ENCODE data around the gene PTGS1.

Gene PTGS1

DNA sequence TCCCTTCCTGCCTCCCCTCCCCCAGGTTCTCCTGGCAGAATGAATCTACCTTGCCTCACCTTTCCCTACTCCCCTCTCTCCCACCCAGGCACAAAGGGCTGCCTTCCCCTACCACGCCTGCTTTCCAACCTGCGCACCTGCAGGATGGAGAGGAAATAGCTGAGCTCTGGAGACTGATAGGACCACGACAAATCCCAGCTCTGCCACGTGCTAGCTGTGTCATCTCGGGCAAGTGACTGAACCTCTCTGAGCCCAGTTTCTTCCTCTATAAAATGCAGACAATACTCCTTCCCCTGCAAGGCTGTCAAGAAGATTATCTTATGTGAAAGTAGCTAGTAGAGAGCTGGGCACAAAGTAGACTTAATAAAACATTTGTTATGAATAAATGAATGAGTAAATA, 31.2 kb upstream of the PTGS1 start:
- H3K36me3 ChIP-seq (replicated peaks; ENCODE audit: insufficient read depth, low read length): no peaks in the 10 kb centered on the region
- no peak overlapping the region for H3K27ac ChIP-seq (ENCODE audit: low read length)
- DNase-seq: no peak
- H3K9me2 ChIP-seq (replicated peaks; ENCODE audit: insufficient read depth, low read length): no peaks in the 10 kb centered on the region
- TF ChIP-seq EZH2 (optimal IDR thresholded peaks at IDR 0.05; ENCODE audit: low read depth, low read length) (no peak), EZH2phosphoT487 (IDR thresholded peaks at IDR 0.05; ENCODE audit: low read length) (no peak)
- TF ChIP-seq, protein P1, sequence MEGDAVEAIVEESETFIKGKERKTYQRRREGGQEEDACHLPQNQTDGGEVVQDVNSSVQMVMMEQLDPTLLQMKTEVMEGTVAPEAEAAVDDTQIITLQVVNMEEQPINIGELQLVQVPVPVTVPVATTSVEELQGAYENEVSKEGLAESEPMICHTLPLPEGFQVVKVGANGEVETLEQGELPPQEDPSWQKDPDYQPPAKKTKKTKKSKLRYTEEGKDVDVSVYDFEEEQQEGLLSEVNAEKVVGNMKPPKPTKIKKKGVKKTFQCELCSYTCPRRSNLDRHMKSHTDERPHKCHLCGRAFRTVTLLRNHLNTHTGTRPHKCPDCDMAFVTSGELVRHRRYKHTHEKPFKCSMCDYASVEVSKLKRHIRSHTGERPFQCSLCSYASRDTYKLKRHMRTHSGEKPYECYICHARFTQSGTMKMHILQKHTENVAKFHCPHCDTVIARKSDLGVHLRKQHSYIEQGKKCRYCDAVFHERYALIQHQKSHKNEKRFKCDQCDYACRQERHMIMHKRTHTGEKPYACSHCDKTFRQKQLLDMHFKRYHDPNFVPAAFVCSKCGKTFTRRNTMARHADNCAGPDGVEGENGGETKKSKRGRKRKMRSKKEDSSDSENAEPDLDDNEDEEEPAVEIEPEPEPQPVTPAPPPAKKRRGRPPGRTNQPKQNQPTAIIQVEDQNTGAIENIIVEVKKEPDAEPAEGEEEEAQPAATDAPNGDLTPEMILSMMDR (IDR thresholded peaks at IDR 0.05; ENCODE audit: low read length): no peak
- H3F3A ChIP-seq (ENCODE audit: insufficient read depth, low read length): no peaks in the 10 kb centered on the region; the same call in 1 of the 2 replicates
- H3K9me3 ChIP-seq (replicated peaks; ENCODE audit: insufficient read depth, low read length): no peaks in the 10 kb centered on the region
- no peak overlapping the region for H2AFZ ChIP-seq (ENCODE audit: low read length)
- H3K4me2 ChIP-seq (ENCODE audit: low read depth, low read length): no peak overlapping the region
- H3K4me3 ChIP-seq (ENCODE audit: low read length): no peak overlapping the region
- no peak overlapping the region for H3K9ac ChIP-seq (ENCODE audit: low read length)
- no peaks in the 10 kb centered on the region for H4K20me1 ChIP-seq (ENCODE audit: insufficient read depth, low read length)
- H3K27me3 ChIP-seq (replicated peaks; ENCODE audit: insufficient read depth, low read length): 0 out of 2 replicates have a peak, but pooled peaks cover 3% of the 10 kb centered on the region
- no peaks in the 10 kb centered on the region for H3K4me1 ChIP-seq (ENCODE audit: low read length)
- H3K79me2 ChIP-seq (ENCODE audit: low read length): no peaks in the 10 kb centered on the region

DNA sequence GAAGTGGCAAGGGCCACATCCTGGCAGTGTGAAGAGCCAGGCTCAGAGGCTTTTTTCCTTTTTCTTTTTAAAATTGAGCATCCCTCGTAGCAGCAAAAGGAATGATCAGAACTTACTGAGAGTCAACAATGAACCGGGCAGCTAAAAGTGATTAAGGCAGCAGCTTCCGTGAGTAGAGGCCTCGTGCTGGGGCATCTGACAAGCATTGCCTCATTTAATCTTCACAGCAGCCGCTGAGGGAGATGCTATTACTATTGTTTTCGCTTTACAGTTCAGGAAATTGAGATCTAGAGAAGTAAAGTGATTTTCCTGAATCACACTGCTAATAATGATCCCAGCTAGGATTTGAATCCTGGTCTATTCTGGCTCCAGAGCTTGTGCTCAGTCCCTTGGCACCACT, 30.7 kb upstream of the PTGS1 start:
- Histone ChIP-seq H3K36me3 (replicated peaks; ENCODE audit: insufficient read depth, low read length) (no peaks in the 10 kb centered on the region), H3K9me3 (replicated peaks; ENCODE audit: insufficient read depth, low read length) (no peaks in the 10 kb centered on the region), H3K27ac (ENCODE audit: low read length) (no peak overlapping the region), H4K20me1 (ENCODE audit: insufficient read depth, low read length) (no peaks in the 10 kb centered on the region), H3K4me2 (ENCODE audit: low read depth, low read length) (no peak overlapping the region), H3K4me1 (ENCODE audit: low read length) (no peaks in the 10 kb centered on the region), H3K79me2 (ENCODE audit: low read length) (no peaks in the 10 kb centered on the region), H3K9ac (ENCODE audit: low read length) (no peak overlapping the region), H3K4me3 (ENCODE audit: low read length) (no peak overlapping the region), H3K27me3 (replicated peaks; ENCODE audit: insufficient read depth, low read length) (0 out of 2 replicates have a peak, but pooled peaks cover 3% of the 10 kb centered on the region), H3F3A (ENCODE audit: insufficient read depth, low read length) (no peaks in the 10 kb centered on the region; the same call in 1 of the 2 replicates), H2AFZ (ENCODE audit: low read length) (no peak overlapping the region), H3K9me2 (replicated peaks; ENCODE audit: insufficient read depth, low read length) (no peaks in the 10 kb centered on the region)
- DNase-seq: no peak
- TF ChIP-seq EZH2phosphoT487 (IDR thresholded peaks at IDR 0.05; ENCODE audit: low read length) (no peak), EZH2 (optimal IDR thresholded peaks at IDR 0.05; ENCODE audit: low read depth, low read length) (no peak)
- TF ChIP-seq, protein P1 (IDR thresholded peaks at IDR 0.05; ENCODE audit: low read length): no peak

DNA sequence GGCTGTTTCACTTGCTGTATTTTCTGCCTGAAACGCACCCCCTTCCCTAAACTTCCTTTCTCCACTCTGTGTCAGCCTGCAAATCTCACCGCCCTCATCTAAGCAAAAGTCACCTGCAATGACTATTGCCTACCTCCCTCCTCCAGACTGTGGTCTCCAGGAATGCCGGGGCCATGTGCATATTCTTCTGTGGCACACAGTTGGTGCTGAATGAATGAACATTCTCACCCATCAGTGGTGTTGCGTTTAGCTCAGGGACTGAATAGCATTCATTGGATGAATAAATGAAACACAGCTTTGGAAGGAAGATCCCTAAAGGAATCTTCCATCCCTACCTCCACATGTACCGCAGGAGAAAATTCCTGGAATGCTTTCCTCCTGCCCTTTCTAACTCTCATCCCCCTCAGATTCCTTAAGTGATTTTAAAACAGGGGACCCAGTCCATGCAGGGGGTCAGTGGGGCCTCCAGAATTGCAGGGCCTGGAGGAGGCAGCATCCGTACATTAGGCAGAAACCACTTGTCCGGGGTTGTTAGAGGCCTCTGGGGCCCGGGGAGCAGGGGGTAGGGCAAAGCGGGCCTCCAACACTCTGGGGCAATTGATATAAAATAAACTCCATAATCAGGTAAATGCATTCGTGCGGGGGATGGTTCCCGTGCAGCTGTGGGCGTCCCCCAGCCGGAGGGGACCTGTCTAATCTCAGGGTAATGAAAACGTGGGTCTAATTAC, 28.3 kb upstream of the PTGS1 start:
- Histone ChIP-seq H3F3A (ENCODE audit: insufficient read depth, low read length) (no peaks in the 10 kb centered on the region), H3K9ac (ENCODE audit: low read length) (no peak overlapping the region), H3K4me1 (ENCODE audit: low read length) (no peaks in the 10 kb centered on the region), H3K79me2 (ENCODE audit: low read length) (no peaks in the 10 kb centered on the region), H3K36me3 (replicated peaks; ENCODE audit: insufficient read depth, low read length) (no peaks in the 10 kb centered on the region), H3K27ac (ENCODE audit: low read length) (no peak overlapping the region), H3K4me2 (ENCODE audit: low read depth, low read length) (no peak overlapping the region), H2AFZ (ENCODE audit: low read length) (no peak overlapping the region), H3K27me3 (replicated peaks; ENCODE audit: insufficient read depth, low read length) (peaks cover 3% of the 10 kb centered on the region; the same call in 1 of the 2 replicates), H4K20me1 (ENCODE audit: insufficient read depth, low read length) (no peaks in the 10 kb centered on the region), H3K4me3 (ENCODE audit: low read length) (no peak overlapping the region), H3K9me3 (replicated peaks; ENCODE audit: insufficient read depth, low read length) (no peaks in the 10 kb centered on the region), H3K9me2 (replicated peaks; ENCODE audit: insufficient read depth, low read length) (no peaks in the 10 kb centered on the region)
- no peak for DNase-seq
- TF ChIP-seq EZH2phosphoT487 (IDR thresholded peaks at IDR 0.05; ENCODE audit: low read length): no peak
- TF ChIP-seq, protein P1 (IDR thresholded peaks at IDR 0.05; ENCODE audit: low read length): no peak

Measured in MM.1S (cell line).